GM19397 (cell line): Measurements from ENCODE around the gene KRTAP1-5.
"Not testable (repeated sequence)": the region's sequence is repeated elsewhere in the genome, so short reads cannot be mapped to it uniquely, and the experiment has no call there.

Source experiments
- ATAC-seq: cut with Tn5 transposase; IDR thresholded peaks from one replicate; pipeline ENCODE4 v1.9.1; 2021; ENCODE audit warnings: mild to moderate bottlenecking, moderate library complexity; ENCODE audit not compliant: unreplicated experiment

The KRTAP1-5 gene

GRCh38 chr17:41049110-41049509 lies 22.1 kb upstream of the KRTAP1-5 start:
- no peak for ATAC-seq

GRCh38 chr17:41048441-41048840 lies 21.4 kb upstream of the KRTAP1-5 start:
- ATAC-seq, result no peak

GRCh38 chr17:41046735-41047465 lies 19.9 kb upstream of the KRTAP1-5 start, which contains the start of gene KRTAP2-1:
Gene KRTAP2-1, minus strand, starts transcription at chr17:41047316. Its CDS starts 49 bp downstream, at chr17:41047267.
- ATAC-seq, result not testable (repeated sequence)

GRCh38 chr17:41042953-41043352 lies 15.9 kb upstream of the KRTAP1-5 start:
- no peak for ATAC-seq

- ATAC-seq, result not testable (repeated sequence)
These were observed 14.0 kb upstream of the KRTAP1-5 start, which contains the start of gene KRTAP1-1 for GRCh38 chr17:41040783-41041571. Gene KRTAP1-1, minus strand, starts transcription at chr17:41041450. Its CDS starts 53 bp downstream, at chr17:41041397.

- no peak for ATAC-seq
These were observed 10.9 kb upstream of the KRTAP1-5 start for GRCh38 chr17:41037853-41038350.

- ATAC-seq, result not testable (repeated sequence)
These were observed 7.4 kb upstream of the KRTAP1-5 start, which contains the start of gene KRTAP1-3 for GRCh38 chr17:41034346-41034935. Gene KRTAP1-3, minus strand, starts transcription at chr17:41034874. Its CDS starts 53 bp downstream, at chr17:41034821.

GRCh38 chr17:41029633-41030245 lies 2.7 kb upstream of the KRTAP1-5 start, which contains the start of gene KRTAP1-4:
Gene KRTAP1-4, minus strand, starts transcription at chr17:41030195. Its CDS starts 117 bp downstream, at chr17:41030078.
- ATAC-seq, result no peak

- no peak for ATAC-seq
These were observed 2.3 kb downstream of the KRTAP1-5 start for GRCh38 chr17:41024697-41025096.

GRCh38 chr17:41020336-41020735 lies 6.7 kb downstream of the KRTAP1-5 start:
- no peak for ATAC-seq

GRCh38 chr17:41019415-41019814 lies 7.6 kb downstream of the KRTAP1-5 start:
- no peak for ATAC-seq

- no peak for ATAC-seq
These were observed 8.5 kb downstream of the KRTAP1-5 start for GRCh38 chr17:41018541-41018940.

GRCh38 chr17:41016578-41017215 lies 10.3 kb downstream of the KRTAP1-5 start:
- ATAC-seq, result no peak

- no peak for ATAC-seq
These were observed 11.6 kb downstream of the KRTAP1-5 start for GRCh38 chr17:41015454-41015853.

- no peak for ATAC-seq
These were observed 13.4 kb downstream of the KRTAP1-5 start for GRCh38 chr17:41013606-41014005.

- no peak for ATAC-seq
These were observed 13.8 kb downstream of the KRTAP1-5 start for GRCh38 chr17:41013181-41013580.

GRCh38 chr17:41012326-41013120 lies 14.5 kb downstream of the KRTAP1-5 start:
- ATAC-seq, result no peak

GRCh38 chr17:41010441-41010840 lies 16.6 kb downstream of the KRTAP1-5 start:
- no peak for ATAC-seq

- ATAC-seq, result no peak
These were observed 17.1 kb downstream of the KRTAP1-5 start for GRCh38 chr17:41009936-41010335.
